HUES6 (cell line): Measurements from ENCODE around the gene MAK.
"Not testable (repeated sequence)": the region's sequence is repeated elsewhere in the genome, so short reads cannot be mapped to it uniquely, and the experiment has no call there.

Experiments
- H3K27ac ChIP-seq: 2 replicates; pipeline ENCODE4 v1.7.0; 2013; ENCODE audit warnings: low read depth, mild to moderate bottlenecking, low read length, inconsistent platforms
- H3K27me3 ChIP-seq: 2 replicates; pipeline ENCODE4 v1.6.1; 2013; ENCODE audit warnings: low read length; ENCODE audit not compliant: control insufficient read depth, insufficient read depth
- H3K36me3 ChIP-seq: 2 replicates; pipeline ENCODE4 v1.6.1; 2013; ENCODE audit warnings: low read length; ENCODE audit not compliant: control insufficient read depth, insufficient read depth
- H3K4me1 ChIP-seq: 2 replicates; pipeline ENCODE4 v1.6.1; 2013; ENCODE audit warnings: low read length; ENCODE audit not compliant: control insufficient read depth, insufficient read depth
- H3K4me3 ChIP-seq: 2 replicates; pipeline ENCODE4 v1.5.1; 2013; ENCODE audit warnings: low read depth, low read length
- H3K9ac ChIP-seq: one replicate; pipeline ENCODE4 v1.6.1; 2013; ENCODE audit warnings: mild to moderate bottlenecking, low read length
- H3K9me3 ChIP-seq: 2 replicates; pipeline ENCODE4 v1.6.1; 2013; ENCODE audit warnings: low read depth, low read length; ENCODE audit not compliant: control insufficient read depth, insufficient read depth

MAK gene

GRCh38 chr6:10824297-10824696, 14.0 kb downstream of the MAK start:
- Histone ChIP-seq H3K36me3 (no peaks in the 10 kb centered on the region), H3K27me3 (no peaks in the 10 kb centered on the region), H3K4me1 (no peaks in the 10 kb centered on the region), H3K4me3 (no peak overlapping the region), H3K27ac (no peak overlapping the region), H3K9me3 (no peaks in the 10 kb centered on the region), H3K9ac (no peak overlapping the region)

DNA sequence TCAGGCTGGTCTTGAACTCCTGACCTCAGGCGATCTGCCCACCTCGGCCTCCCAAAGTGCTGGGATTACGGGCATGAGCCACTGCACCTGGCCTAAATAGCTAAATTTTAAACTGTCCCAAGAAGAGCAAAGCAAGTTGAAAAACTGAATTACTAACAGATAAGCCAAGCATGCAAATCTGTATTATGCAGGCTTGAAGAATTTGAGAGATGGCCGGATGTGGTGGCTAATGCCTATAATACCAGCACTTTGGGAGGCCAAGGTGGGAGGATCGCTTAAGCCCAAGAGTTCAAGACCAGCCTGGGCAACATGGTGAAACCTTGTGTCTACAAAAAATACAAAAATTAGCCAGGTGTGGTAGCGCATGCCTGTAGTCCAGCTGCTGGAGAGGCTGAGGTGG, 24.2 kb downstream of the MAK start:
- H3K9me3 ChIP-seq, H3K9ac ChIP-seq, H3K36me3 ChIP-seq: not testable (repeated sequence)

GRCh38 chr6:10809098-10809497, 29.2 kb downstream of the MAK start:
- H3K27me3 ChIP-seq, result no peaks in the 10 kb centered on the region
- no peak overlapping the region for H3K9ac ChIP-seq
- H3K4me3 ChIP-seq, result no peak overlapping the region
- H3K9me3 ChIP-seq, result no peaks in the 10 kb centered on the region
- H3K36me3 ChIP-seq, result no peaks in the 10 kb centered on the region
- H3K4me1 ChIP-seq, result no peaks in the 10 kb centered on the region
- H3K27ac ChIP-seq, result no peak overlapping the region

More for the DNA sequence above, 24.2 kb downstream of the MAK start:
- H3K4me3 ChIP-seq, H3K27ac ChIP-seq, H3K27me3 ChIP-seq, H3K4me1 ChIP-seq: not testable (repeated sequence)

DNA sequence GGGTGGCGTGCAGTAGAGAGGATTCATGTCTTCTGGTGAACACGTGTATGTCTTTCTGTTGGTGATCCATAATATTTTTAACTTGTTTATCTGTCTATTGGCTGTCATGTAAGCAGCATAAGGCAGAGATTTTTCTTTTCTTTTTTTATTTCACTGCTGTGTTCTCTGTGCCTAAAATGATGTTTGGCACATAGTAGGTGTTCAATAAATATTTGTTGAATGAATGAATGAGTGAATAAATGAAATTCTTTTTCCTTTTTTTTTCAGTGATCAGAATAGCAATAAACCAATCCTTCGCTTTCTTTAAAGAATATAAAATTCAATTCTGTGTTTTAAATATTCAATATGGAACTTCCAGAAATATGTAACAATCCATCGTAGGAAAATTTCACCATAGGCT, 30.0 kb downstream of the MAK start:
- H3K27ac ChIP-seq, result no peak overlapping the region
- no peaks in the 10 kb centered on the region for H3K27me3 ChIP-seq
- no peaks in the 10 kb centered on the region for H3K9me3 ChIP-seq
- no peak overlapping the region for H3K9ac ChIP-seq
- no peak overlapping the region for H3K4me3 ChIP-seq
- H3K4me1 ChIP-seq, result no peaks in the 10 kb centered on the region
- H3K36me3 ChIP-seq, result no peaks in the 10 kb centered on the region

DNA sequence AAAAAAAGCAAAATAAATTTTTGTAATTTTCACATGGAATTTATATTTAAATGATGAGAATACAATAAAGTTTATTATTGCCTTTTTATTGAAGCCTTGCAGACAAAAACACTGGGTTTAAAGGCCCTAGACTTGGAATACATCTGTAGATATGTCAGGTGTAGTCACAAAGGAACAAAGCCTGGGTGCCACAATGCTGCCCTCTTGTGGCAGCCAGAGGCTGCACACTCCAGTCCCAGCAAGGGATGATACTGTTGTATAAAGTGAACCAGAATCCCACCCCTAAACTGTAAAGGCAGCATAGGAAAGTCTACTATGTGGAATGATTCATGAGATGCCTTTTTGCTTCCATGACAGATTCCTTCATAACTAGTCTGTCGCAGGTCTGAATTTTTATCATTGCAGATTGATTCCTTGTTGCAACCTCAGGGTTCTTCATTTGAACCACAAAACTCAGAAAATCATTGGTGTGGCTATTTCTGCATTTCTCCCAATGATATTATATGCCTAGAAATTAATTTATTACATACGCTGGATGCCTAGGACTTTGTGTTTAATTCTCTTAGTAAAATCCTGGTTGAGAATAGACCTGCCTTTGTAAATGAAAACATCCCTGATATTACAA, 37.0 kb downstream of the MAK start:
- H3K27ac ChIP-seq, result no peak overlapping the region

DNA sequence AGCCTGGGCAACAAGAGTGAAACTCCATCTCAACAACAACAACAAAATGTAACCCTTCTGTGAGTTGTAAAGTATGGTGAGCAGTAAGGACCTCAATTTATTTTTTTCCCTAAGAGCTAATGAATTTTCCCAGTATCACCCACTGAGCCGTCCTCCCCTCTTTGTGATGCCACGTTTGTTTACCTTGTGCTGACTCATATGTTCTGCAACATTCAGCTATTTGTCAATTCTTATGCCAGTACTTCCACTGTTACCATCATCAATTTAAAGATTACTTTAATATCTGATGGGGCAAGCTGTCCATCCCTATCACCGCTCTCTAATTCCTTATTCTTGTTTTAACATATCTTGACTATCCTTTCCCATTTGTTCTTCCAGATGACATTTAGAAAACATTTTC, 37.5 kb downstream of the MAK start:
- no peak overlapping the region for H3K4me3 ChIP-seq
- no peak overlapping the region for H3K9ac ChIP-seq
- H3K27ac ChIP-seq, result no peak overlapping the region
- H3K4me1 ChIP-seq, result peaks cover 6% of the 10 kb centered on the region; the same call in 1 of the 2 replicates
- no peaks in the 10 kb centered on the region for H3K9me3 ChIP-seq
- no peaks in the 10 kb centered on the region for H3K36me3 ChIP-seq
- H3K27me3 ChIP-seq, result no peaks in the 10 kb centered on the region

More for the DNA sequence above, 37.0 kb downstream of the MAK start:
- Histone ChIP-seq H3K9me3 (no peaks in the 10 kb centered on the region), H3K36me3 (no peaks in the 10 kb centered on the region), H3K4me3 (no peak overlapping the region), H3K9ac (no peak overlapping the region), H3K4me1 (peaks cover 6% of the 10 kb centered on the region; the same call in 1 of the 2 replicates), H3K27me3 (no peaks in the 10 kb centered on the region)

- H3K36me3 ChIP-seq, result peaks cover 4% of the 10 kb centered on the region
- H3K9me3 ChIP-seq, result no peaks in the 10 kb centered on the region
- H3K27ac ChIP-seq, result no peak overlapping the region
- H3K4me1 ChIP-seq, result no peaks in the 10 kb centered on the region
- no peaks in the 10 kb centered on the region for H3K27me3 ChIP-seq
- no peak overlapping the region for H3K4me3 ChIP-seq
- no peak overlapping the region for H3K9ac ChIP-seq
Measured at GRCh38 chr6:10794239-10794638, 44.1 kb downstream of the MAK start.

DNA sequence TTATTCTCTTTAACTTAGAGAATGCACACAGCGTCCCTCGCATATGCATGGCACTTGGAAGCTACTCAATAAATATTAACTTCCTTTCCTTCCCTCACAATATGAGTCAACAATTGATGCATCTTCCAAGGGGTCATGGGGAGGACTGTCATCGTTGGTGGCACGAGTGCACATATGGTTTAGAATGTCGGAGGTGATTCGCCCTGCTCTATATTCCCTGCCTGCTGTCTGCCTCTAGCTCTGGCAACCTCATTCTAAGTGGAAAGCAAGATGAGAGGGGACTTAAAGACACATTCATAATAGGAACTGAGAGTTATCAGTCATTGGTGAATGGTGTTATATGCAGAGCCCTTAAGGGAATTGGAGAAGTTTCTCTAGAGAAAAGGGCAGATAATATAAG, 44.6 kb downstream of the MAK start:
- Histone ChIP-seq H3K4me1 (no peaks in the 10 kb centered on the region), H3K4me3 (no peak overlapping the region), H3K27me3 (no peaks in the 10 kb centered on the region), H3K9me3 (no peaks in the 10 kb centered on the region), H3K36me3 (peaks cover 6% of the 10 kb centered on the region), H3K9ac (no peak overlapping the region), H3K27ac (no peak overlapping the region)

DNA sequence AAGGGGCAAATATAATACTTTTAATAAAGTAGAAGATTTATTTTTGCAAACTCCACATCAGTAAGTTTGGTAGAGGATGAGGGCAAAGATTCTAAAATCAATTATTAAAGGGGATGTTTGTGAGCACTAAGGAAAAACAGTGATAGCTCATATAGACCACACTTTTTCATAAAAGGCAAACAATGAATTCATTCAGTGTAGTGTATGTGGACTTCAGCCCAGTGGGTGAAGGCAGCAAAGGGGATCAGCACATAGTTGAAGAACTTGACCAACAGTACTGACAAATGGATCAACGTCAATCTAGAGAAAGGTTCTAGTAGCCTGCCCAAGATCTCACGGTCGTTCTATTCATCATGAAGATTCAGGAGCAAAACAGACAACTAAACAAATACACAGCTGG, 45.3 kb downstream of the MAK start:
- no peak overlapping the region for H3K27ac ChIP-seq
- no peaks in the 10 kb centered on the region for H3K9me3 ChIP-seq
- peaks cover 6% of the 10 kb centered on the region for H3K36me3 ChIP-seq
- H3K4me1 ChIP-seq, result no peaks in the 10 kb centered on the region
- H3K4me3 ChIP-seq, result no peak overlapping the region
- H3K9ac ChIP-seq, result no peak overlapping the region
- H3K27me3 ChIP-seq, result no peaks in the 10 kb centered on the region

DNA sequence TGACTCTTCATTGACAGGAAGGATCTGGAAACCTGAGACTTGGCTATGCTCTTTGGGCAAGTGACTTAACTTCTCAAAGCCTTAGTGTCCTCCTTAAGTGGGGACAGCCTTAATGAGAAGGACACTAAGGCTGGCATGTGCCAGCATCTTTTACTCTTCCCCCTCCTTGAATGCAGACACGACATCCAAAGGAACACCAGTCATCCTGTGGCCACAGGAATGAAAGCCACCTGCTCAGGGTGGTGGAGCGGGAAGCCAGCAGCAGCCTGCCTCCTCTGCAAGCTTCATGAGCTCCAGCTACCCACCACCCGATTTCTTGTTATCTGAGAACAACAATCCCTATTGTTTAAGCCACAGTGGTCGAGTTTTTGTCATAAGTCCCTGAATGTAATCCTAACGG, 46.2 kb downstream of the MAK start:
- no peak overlapping the region for H3K27ac ChIP-seq
- peaks cover 6% of the 10 kb centered on the region for H3K36me3 ChIP-seq
- H3K4me1 ChIP-seq, result no peaks in the 10 kb centered on the region
- no peaks in the 10 kb centered on the region for H3K27me3 ChIP-seq
- H3K4me3 ChIP-seq, result no peak overlapping the region
- H3K9ac ChIP-seq, result no peak overlapping the region
- no peaks in the 10 kb centered on the region for H3K9me3 ChIP-seq

- no peaks in the 10 kb centered on the region for H3K4me1 ChIP-seq
- no peaks in the 10 kb centered on the region for H3K9me3 ChIP-seq
- H3K4me3 ChIP-seq, result no peak overlapping the region
- H3K27me3 ChIP-seq, result no peaks in the 10 kb centered on the region
- H3K27ac ChIP-seq, result no peak overlapping the region
- H3K9ac ChIP-seq, result no peak overlapping the region
- peaks cover 6% of the 10 kb centered on the region for H3K36me3 ChIP-seq
Measured at GRCh38 chr6:10791673-10792072, 46.7 kb downstream of the MAK start.

- Histone ChIP-seq H3K27ac (no peak overlapping the region), H3K9me3 (no peaks in the 10 kb centered on the region), H3K27me3 (no peaks in the 10 kb centered on the region), H3K4me3 (no peak overlapping the region), H3K36me3 (peaks cover 19% of the 10 kb centered on the region), H3K9ac (no peak overlapping the region), H3K4me1 (no peaks in the 10 kb centered on the region)
Measured at GRCh38 chr6:10779076-10779475, 59.3 kb downstream of the MAK start.
